Muscle of leg (tissue), 11 donors: Measurements from ENCODE around the gene RNF44. TPM values are rescaled to one million over a fixed set of nuclear protein-coding genes. Genes with fewer than 3 reads are reported as not detected.
"Not testable (repeated sequence)": the region's sequence is repeated elsewhere in the genome, so short reads cannot be mapped to it uniquely, and the experiment has no call there.

Experiments used
- DNase-seq: peaks from one replicate; pipeline ENCODE4 v3.0.0; 2013
- H3K27ac ChIP-seq: one replicate; pipeline ENCODE4 v1.5.1; 2013; ENCODE audit warnings: mild to moderate bottlenecking, low read length, control low read depth
- H3K27me3 ChIP-seq: one replicate; pipeline ENCODE4 v1.6.1; 2013; ENCODE audit warnings: low read length; ENCODE audit not compliant: control insufficient read depth, insufficient read depth
- H3K36me3 ChIP-seq: one replicate; pipeline ENCODE4 v1.6.1; 2013; ENCODE audit warnings: low read length; ENCODE audit not compliant: control insufficient read depth, insufficient read depth
- H3K4me1 ChIP-seq: one replicate; pipeline ENCODE4 v1.6.1; 2013; ENCODE audit warnings: low read length; ENCODE audit not compliant: control insufficient read depth, insufficient read depth
- H3K4me3 ChIP-seq: one replicate; pipeline ENCODE4 v1.5.1; 2013; ENCODE audit warnings: low read length, control low read depth
- H3K9me3 ChIP-seq: replicated peaks from 2 replicates; pipeline ENCODE4 v1.6.1; 2013; ENCODE audit warnings: low read depth, low read length; ENCODE audit not compliant: control insufficient read depth
- WGBS: methylation state at CpG from one replicate; pipeline ENCODE4 v1.1.5; 2013; ENCODE audit warnings: missing lambda C conversion rate; ENCODE audit not compliant: insufficient coverage; 5-methylcytosine and 5-hydroxymethylcytosine counted together
- polyA plus RNA-seq, 8 donors: library from polyadenylated mRNA; unstranded; fragments of 120-200 nt; gene quantifications; one replicate each; pipeline versions ENCODE4 v1.2.1 to v1.2.3, GENCODE V29; 2013; ENCODE audit warnings: inconsistent platforms in 1 of 8, low replicate concordance in 1 of 8; ENCODE audit not compliant: insufficient read length in 8 of 8, insufficient read depth in 1 of 8
- total RNA-seq: library from RNA; stranded (reverse); fragments of 120-200 nt; gene quantifications from one replicate; pipeline ENCODE4 v1.2.4, GENCODE V29; 2013

RNF44 gene
- total and polyA plus RNA-seq, 9 donors, result 9.1 to 39.5 (median 30.8) TPM

DNA sequence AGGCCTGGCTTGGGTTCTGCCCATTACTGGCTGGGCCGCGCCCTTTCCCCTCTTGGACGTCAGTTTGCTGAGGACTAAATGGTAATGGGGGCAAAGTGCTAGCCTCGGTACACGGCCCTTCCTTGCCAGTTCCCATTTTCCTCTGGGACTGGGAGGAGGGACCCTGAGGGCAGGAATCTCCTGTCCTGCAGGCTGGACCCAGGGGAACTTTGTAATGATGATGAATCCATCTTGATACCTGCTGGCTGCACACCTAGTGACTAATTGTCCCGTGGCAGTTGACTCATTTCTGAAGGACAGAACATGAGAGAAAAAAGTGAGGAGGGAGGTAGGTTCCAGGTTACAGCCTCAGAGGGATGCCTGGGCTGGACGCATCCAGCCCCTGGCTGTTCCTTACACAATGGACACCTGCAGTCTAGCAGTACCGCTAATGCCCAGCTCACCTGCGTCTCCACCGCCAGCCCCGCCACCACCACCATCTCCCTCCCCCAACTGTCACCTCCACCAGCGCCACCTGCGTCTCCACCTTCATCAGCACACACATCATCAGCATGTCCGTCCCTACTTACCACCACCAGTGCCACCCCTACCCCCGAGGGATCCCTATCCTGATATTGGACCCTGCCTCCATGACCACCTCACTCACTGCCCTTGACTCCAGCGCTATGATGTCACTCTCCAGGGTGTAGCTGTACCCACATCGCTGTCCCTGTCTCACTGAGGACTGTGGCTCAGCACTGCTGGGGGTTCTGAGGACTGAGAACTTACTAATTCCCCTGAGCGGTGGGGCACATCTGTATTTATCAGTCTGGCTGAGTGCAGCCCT, 16.3 kb upstream of the RNF44 start:
- Histone ChIP-seq H3K27ac (no peak overlapping the region), H3K9me3 (no peaks in the 10 kb centered on the region), H3K27me3 (peaks cover 2% of the 10 kb centered on the region), H3K36me3 (no peaks in the 10 kb centered on the region), H3K4me3 (no peak overlapping the region), H3K4me1 (peaks cover 6% of the 10 kb centered on the region)
- DNase-seq, result no peak
- 56% methylated on average over 14 of the region's 18 CpGs for WGBS

DNA sequence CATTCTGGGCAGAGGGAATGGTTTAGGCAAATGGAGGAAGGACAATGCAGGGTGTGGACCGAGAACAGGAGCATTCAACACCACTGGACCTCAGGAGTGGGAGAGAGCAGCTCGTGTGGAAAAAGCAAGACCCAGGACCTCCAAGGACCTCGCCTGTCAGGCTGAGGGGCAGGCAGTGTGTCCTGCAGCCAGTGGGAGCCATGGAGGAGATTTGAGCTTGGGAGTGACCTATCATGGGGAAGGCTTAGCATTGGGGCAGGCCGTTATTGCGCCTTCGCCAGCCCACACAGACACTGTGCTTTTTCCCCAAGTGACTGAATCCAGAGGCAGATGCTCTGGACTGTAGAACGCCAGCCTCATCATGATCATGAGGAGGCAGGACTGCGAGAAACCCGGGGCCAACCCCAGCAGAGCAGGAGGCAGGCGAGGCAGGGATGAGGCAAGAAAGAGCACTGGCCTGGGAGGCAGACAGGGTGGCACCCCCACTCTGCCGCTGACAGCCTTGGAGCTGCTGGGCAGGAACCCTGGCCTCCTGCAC, 15.2 kb upstream of the RNF44 start:
- DNase-seq, result no peak
- H3K9me3 ChIP-seq, result no peaks in the 10 kb centered on the region
- H3K27me3 ChIP-seq, result peaks cover 2% of the 10 kb centered on the region
- 74% methylated on average over 11 of the region's 11 CpGs for WGBS
- no peak overlapping the region for H3K27ac ChIP-seq
- peaks cover 6% of the 10 kb centered on the region for H3K4me1 ChIP-seq
- no peaks in the 10 kb centered on the region for H3K36me3 ChIP-seq
- H3K4me3 ChIP-seq, result no peak overlapping the region

DNA sequence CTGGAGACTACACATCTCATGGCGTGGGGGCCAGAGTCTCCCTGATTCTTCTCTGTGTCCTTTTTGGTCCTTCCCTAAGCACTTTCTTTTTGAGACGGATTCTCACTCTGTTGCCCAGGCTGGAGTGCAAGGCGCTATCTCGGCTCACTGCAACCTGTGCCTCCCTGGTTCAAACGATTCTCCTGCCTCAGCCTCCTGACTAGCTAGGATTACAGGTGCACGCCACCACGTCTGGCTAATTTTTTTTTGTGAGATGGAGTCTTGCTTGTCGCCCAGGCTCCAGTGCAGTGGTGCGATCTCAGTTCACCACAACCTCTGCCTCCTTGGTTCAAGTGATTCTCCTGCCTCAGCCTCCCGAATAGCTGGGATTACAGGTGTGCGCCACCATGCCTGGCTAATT, 13.7 kb upstream of the RNF44 start:
- not testable (repeated sequence) for H3K9me3 ChIP-seq, H3K4me1 ChIP-seq, DNase-seq, H3K27ac ChIP-seq, H3K36me3 ChIP-seq, H3K27me3 ChIP-seq, H3K4me3 ChIP-seq
- 80% methylated on average over 5 of the region's 11 CpGs for WGBS

DNA sequence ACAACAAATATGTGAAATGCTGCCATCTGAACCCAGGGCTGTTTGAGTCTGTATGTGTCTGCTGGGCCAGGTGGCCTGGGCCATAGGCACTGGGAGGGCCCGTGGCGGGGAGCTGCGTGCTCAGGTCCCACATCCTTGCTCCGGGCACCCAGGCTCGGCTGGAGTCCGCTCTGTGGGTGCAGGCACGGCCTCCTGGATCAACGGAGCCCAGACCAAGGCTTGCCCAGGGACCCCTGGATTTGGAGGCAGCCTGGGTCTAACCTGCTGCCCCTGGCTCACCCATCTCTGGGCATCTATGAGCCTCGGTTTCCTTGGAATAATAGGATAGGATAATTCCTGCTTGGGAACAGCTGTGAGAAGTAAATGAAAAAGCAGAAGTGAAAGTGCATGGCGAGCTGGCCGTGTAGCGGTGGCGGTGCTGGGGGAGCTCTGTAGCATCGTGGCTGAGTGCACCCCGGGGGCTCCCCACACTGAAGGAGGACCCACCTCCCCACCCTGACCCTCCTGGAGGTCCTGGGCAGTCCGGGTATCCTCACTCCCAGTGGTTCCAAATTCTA, 13.2 kb upstream of the RNF44 start:
- 75% methylated on average over 15 of the region's 16 CpGs for WGBS
- no peak overlapping the region for H3K27ac ChIP-seq
- H3K4me1 ChIP-seq, result peaks cover 6% of the 10 kb centered on the region
- H3K9me3 ChIP-seq, result no peaks in the 10 kb centered on the region
- no peaks in the 10 kb centered on the region for H3K36me3 ChIP-seq
- H3K27me3 ChIP-seq, result peaks cover 2% of the 10 kb centered on the region
- no peak for DNase-seq
- no peak overlapping the region for H3K4me3 ChIP-seq

DNA sequence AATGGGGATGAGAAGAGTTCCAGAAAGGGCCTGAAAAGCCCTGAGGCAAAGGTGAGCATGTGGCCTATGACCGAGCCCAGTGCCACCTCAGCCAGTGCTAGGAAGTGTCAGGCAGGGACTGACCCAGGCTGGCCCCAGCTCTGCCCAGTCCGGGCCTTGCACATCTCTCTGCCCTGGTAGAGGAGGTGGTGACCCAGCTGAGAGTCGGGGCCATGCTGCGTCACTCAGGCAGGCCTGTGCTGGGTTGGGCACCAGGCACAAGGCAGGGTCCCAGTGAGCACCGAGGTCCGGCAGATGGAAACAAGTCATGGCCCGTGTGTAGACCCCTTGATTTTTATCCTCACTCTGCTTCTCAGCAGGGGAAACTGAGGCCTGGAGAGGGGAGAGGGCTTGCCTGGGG, 12.7 kb upstream of the RNF44 start:
- 88% methylated on average over 6 of the region's 7 CpGs for WGBS
- H3K27me3 ChIP-seq, result peaks cover 2% of the 10 kb centered on the region
- DNase-seq, result no peak

DNA sequence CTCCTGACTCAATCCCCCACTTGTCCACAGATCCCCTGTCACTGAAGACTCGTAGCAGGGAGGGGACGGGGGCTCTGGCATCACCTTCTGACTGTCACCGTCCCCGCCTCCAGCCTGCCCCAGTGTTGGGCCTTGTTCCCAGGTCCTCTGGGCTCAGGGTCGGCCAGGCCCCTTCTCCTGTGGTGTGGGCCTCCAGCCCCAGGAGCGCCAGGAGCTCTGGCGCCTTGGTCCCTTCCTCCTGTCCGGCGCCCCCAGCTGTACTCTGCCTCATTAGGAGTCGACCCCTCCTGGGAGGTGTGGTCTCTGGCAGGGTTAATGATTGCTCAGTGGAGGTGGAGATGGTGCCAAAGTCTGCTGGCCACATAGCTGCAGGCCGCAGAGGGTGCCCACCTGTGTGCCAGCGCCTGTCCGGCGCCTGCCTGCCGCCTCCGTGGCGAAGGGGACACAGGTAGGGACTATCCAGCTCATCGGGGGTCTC, 11.8 kb upstream of the RNF44 start, which contains the start of gene CDHR2:
Gene CDHR2, plus strand, starts transcription at position 376 of the 478 bp plus-strand sequence. CDS start 16,011 bp downstream, outside the sequence.
- 70% methylated on average over 12 of the region's 18 CpGs for WGBS
- no peak for DNase-seq
- no peaks in the 10 kb centered on the region for H3K9me3 ChIP-seq
- H3K36me3 ChIP-seq, result no peaks in the 10 kb centered on the region
- H3K4me3 ChIP-seq, result no peak within 1 kb of the TSS
- H3K27ac ChIP-seq, result no peak within 1 kb of the TSS
- H3K27me3 ChIP-seq, result peaks cover 2% of the 10 kb centered on the region
- peaks cover 6% of the 10 kb centered on the region for H3K4me1 ChIP-seq

More for the DNA sequence above, 12.7 kb upstream of the RNF44 start:
- no peaks in the 10 kb centered on the region for H3K9me3 ChIP-seq
- H3K36me3 ChIP-seq, result no peaks in the 10 kb centered on the region
- H3K4me1 ChIP-seq, result peaks cover 6% of the 10 kb centered on the region
- no peak overlapping the region for H3K4me3 ChIP-seq
- H3K27ac ChIP-seq, result no peak overlapping the region

DNA sequence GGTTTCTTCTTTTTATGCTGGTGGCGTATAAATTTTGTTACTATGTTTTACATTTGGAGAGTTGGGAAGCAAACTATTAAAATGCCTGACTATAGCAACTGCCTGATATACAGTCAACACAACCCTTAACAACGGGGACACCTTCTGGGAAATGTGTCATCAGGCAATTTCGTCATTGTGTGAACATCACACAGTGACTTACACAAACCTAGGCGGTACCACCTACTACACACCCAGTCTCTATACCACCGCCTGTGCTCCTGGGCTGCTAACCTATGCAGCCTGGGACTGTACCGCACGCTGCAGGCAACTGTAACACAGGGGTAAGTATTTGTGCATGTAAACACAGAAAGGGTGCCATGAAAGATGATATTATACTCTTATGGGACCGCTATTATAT, 10.6 kb upstream of the RNF44 start:
- DNase-seq, result peak; percentile 37

DNA sequence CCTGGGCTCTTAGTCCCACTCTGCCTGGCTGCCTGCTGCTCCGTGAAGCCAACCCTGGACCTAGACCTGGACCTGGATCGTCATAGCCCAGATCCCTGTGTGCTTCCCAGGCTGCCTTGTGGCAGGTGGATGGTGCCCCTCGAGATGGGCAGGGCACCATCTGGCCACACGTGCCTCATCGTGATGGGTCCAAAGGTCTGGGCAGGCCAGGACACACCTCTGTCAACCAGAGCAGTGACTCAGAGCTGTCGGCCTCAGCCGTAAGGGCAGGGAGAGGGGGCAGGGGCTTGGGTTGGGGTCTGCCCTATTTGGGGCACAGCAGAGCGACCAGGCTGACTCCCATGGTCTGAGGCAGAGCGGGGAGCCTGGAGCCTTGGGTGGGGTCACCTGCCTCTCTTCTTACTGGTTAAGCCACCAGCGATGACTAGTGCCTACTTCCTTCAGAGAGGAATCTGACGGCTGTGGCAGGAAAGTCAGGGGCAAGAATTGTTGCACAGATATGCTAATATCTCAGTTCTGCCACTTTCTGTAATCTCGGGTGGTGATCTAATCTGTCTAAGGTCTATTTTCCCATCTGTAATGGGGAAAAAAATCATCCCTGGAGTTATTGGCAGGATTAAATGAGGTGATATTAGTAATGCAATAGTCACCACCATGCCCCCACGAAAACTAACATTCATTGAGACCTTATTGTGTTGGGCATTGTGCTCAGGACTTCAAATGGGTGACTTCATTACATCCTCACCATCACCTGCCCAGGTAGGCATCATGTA, 8.7 kb upstream of the RNF44 start:
- Histone ChIP-seq H3K9me3 (no peaks in the 10 kb centered on the region), H3K27me3 (no peaks in the 10 kb centered on the region), H3K4me3 (no peak overlapping the region), H3K36me3 (no peaks in the 10 kb centered on the region), H3K27ac (no peak overlapping the region), H3K4me1 (peaks cover 24% of the 10 kb centered on the region)
- WGBS, result 71% methylated on average over 7 of the region's 13 CpGs
- DNase-seq, result no peak

More for the DNA sequence above, 10.6 kb upstream of the RNF44 start:
- Histone ChIP-seq H3K4me1 (peaks cover 6% of the 10 kb centered on the region), H3K27ac (no peak overlapping the region), H3K4me3 (no peak overlapping the region), H3K36me3 (no peaks in the 10 kb centered on the region), H3K27me3 (no peaks in the 10 kb centered on the region), H3K9me3 (no peaks in the 10 kb centered on the region)
- 54% methylated on average over 4 of the region's 8 CpGs for WGBS

DNA sequence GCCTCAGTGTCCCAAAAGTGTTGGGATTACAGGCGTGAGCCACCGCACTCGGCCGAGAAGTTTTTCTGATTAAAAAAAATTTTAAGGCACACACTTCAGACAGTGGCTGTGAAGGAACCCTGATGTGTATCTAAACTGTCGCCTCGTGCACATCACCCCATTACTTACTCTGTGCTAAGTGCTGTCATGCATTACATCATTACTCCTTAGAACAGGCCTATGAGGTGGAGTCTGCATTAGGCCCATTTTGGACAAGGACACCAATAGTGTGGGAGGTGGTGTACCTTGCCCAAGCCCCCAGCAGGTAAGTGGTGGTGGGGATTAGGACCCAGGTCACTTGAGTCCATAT, 8.2 kb upstream of the RNF44 start:
- H3K36me3 ChIP-seq, result no peaks in the 10 kb centered on the region
- H3K9me3 ChIP-seq, result no peaks in the 10 kb centered on the region
- H3K4me3 ChIP-seq, result no peak overlapping the region
- H3K27me3 ChIP-seq, result no peaks in the 10 kb centered on the region
- H3K4me1 ChIP-seq, result peaks cover 25% of the 10 kb centered on the region
- 89% methylated on average over 3 of the region's 6 CpGs for WGBS
- no peak for DNase-seq
- no peak overlapping the region for H3K27ac ChIP-seq
